ENCODE results near the gene IMMT. TPM values are rescaled to one million over a fixed set of nuclear protein-coding genes. Genes with fewer than 3 reads are reported as not detected.

IMMT gene
- total and polyA plus RNA-seq, 9 of the 15 experiments (the other 6 are each of a cell fraction or from before 2014, with no cell fraction given): 119 to 294 (median 140) TPM

- Histone ChIP-seq H3K9me3 (replicated peaks; ENCODE audit: control insufficient read depth, insufficient read depth, low read depth, low read length) (no peaks in the 10 kb centered on the region), H3K79me2 (ENCODE audit: control insufficient read depth, insufficient read depth, low read length) (no peaks in the 10 kb centered on the region), H3K4me1 (replicated peaks in 1 of 2; ENCODE audit: control insufficient read depth in 2 of 2, insufficient read depth in 2 of 2, low read length in 2 of 2) (peaks cover 7 to 10% of the 10 kb centered on the region in 2 experiments; a peak in 3 of 5 replicates), H2AFZ (ENCODE audit: low read depth, low read length) (no peak overlapping the region), H3K4me3 (no peak overlapping the region), H3K4me2 (ENCODE audit: insufficient read depth, low read length) (no peak overlapping the region), H3K27me3 (ENCODE audit: control insufficient read depth in 2 of 2, insufficient read depth in 2 of 2, low read length in 2 of 2) (peaks cover 10 to 22% of the 10 kb centered on the region in 2 experiments; a peak in 3 of 5 replicates), H3K9me1 (ENCODE audit: control insufficient read depth, insufficient read depth, low read length) (no peaks in the 10 kb centered on the region), H3K36me3 (ENCODE audit: control insufficient read depth, insufficient read depth, low read length) (no peaks in the 10 kb centered on the region), H4K20me1 (replicated peaks; ENCODE audit: control insufficient read depth, insufficient read depth, low read length) (peaks cover 2% of the 10 kb centered on the region; the same call in 1 of the 2 replicates), H3K27ac (ENCODE audit: extremely low read depth, low read depth, low read length) (no peak overlapping the region), H3K9ac (ENCODE audit: insufficient read depth in 1 of 2, low read depth in 2 of 2, low read length in 2 of 2) (no peak overlapping the region)
- TF ChIP-seq ZNF277 (CRISPR knock-in tag; IDR thresholded peaks at IDR 0.05; ENCODE audit: borderline replicate concordance): no peak
- TF ChIP-seq CGGBP1 (CRISPR knock-in tag; IDR thresholded peaks at IDR 0.05): no peak
- TF ChIP-seq ZC3H4 (CRISPR knock-in tag; IDR thresholded peaks at IDR 0.05; ENCODE audit: borderline replicate concordance): no peak
- intact Hi-C loops (cut with micrococcal nuclease): loop anchor here (5.0 to 10.0 kb wide), 2 partner anchors 137 to 400 kb away; no protein-coding TSS in a partner anchor
- CTCF ChIA-PET (ENCODE audit: low intra/inter-chr PET ratio): no interaction called here
- no peak for FAIRE-seq
- in situ Hi-C loops (cut with MboI): no loop called here
- no peak for ATAC-seq
- POLR2A ChIA-PET: no interaction called here
- WGBS (ENCODE audit: insufficient coverage, low coverage, missing lambda C conversion rate): 39% methylated on average over 7 of the region's 9 CpGs
- BruUV-seq (replicated peaks): no TSS peak
- DNase-seq (ENCODE audit: extremely low read depth in 1 of 4, low spot score in 3 of 4): no peak
These were observed 29.5 kb upstream of the IMMT start for GRCh38 chr2:86224645-86225355.

All from K562 (cell line).